HAP-1 (cell line): ENCODE results near the gene HAX1.
"Not testable (repeated sequence)": the region's sequence is repeated elsewhere in the genome, so short reads cannot be mapped to it uniquely, and the experiment has no call there.

ENCODE experiments used
- DNase-seq, 2 experiments: peaks; one replicate each; pipeline ENCODE4 v3.0.0-alpha.2; 2016 to 2020; ENCODE audit warnings: low spot score in 2 of 2
- H3K27me3 ChIP-seq: fragments of 250-450 bp; sonication (Bioruptor Pico); 2 replicates; pipeline ENCODE4 v1.5.1; 2020; ENCODE audit warnings: low read depth, mild to moderate bottlenecking, moderate library complexity
- H3K36me3 ChIP-seq: fragments of 250-450 bp; sonication (Bioruptor Pico); replicated peaks from 2 replicates; pipeline ENCODE4 v1.5.1; 2020; ENCODE audit warnings: mild to moderate bottlenecking
- H3K4me1 ChIP-seq: fragments of 250-450 bp; sonication (Bioruptor Pico); 2 replicates; pipeline ENCODE4 v1.5.1; 2020; ENCODE audit warnings: mild to moderate bottlenecking
- H3K4me3 ChIP-seq: fragments of 250-450 bp; sonication (Bioruptor Pico); 2 replicates; pipeline ENCODE4 v1.5.1; 2020; ENCODE audit warnings: mild to moderate bottlenecking, moderate library complexity
- H3K9me3 ChIP-seq: fragments of 250-450 bp; sonication (Bioruptor Pico); 2 replicates; pipeline ENCODE4 v1.5.1; 2020; ENCODE audit warnings: mild to moderate bottlenecking, moderate library complexity
- in situ Hi-C: fragments of 300-500 bp; cut with MboI; formaldehyde crosslinking; loops from 3 replicates; pipeline ENCODE4 v1.14.3; 2020; ENCODE audit warnings: low sequenced_read_pairs, inconsistent platforms, mixed read lengths

The HAX1 gene

DNA sequence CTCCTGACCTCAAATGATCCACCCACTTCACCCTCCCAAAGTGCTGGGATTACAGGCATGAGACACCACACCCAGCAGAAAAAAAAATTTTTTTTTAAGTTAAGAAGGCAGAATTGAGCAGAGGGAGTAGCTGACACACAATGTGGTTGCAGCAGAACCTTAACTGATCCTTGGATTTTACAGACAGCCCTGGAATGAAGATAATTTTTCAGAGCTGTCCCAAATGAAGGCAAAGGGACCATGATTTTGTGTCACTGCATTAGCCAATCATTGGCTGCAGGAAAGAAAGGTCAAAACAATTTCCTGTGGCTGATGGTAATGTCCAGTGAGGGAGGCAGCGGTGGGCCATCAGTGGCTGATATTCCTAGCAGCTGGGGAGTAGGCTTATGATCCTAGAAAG, 29.2 kb downstream of the HAX1 start:
- H3K4me1 ChIP-seq = no peaks in the 10 kb centered on the region
- no peaks in the 10 kb centered on the region for H3K9me3 ChIP-seq
- H3K36me3 ChIP-seq = no peaks in the 10 kb centered on the region
- in situ Hi-C loops = no loop called here
- no peak for DNase-seq
- H3K27me3 ChIP-seq = no peaks in the 10 kb centered on the region
- no peak overlapping the region for H3K4me3 ChIP-seq

DNA sequence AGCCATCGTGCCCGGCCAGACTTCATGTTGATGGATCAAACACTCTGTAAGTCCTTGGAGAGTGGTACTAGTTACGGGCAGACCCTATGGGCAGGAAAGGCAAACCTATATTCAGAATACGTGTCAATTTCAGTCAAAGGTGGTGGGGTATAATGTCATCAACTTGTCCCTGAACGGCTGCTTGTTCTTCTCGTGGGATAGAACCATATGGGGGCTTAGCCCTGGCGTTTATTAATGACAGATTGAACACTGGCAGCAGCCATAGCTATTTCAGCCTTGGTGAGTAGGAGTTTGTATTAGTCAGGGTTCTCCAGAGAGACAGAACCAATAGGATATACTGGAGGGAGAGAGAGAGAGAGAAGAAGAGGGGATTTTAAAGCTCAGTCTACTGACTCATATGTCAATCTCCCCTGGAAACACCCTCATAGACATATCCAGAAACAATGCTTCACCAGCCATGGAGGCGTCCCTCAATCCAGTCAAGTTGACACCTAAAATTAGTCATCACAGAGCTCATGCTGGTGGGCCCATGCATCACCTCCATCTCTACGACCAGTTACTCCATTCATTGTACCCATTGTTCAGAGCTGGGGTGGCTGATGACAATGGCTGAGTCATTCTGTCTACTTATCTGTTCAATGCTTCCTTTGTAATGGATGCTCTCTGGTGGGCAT, 32.4 kb downstream of the HAX1 start:
- Histone ChIP-seq H3K9me3 (0 out of 2 replicates have a peak, but pooled peaks cover 4% of the 10 kb centered on the region), H3K4me1 (no peaks in the 10 kb centered on the region), H3K4me3 (no peak overlapping the region), H3K27me3 (no peaks in the 10 kb centered on the region), H3K36me3 (no peaks in the 10 kb centered on the region)
- no peak for DNase-seq
- in situ Hi-C loops = no loop called here

DNA sequence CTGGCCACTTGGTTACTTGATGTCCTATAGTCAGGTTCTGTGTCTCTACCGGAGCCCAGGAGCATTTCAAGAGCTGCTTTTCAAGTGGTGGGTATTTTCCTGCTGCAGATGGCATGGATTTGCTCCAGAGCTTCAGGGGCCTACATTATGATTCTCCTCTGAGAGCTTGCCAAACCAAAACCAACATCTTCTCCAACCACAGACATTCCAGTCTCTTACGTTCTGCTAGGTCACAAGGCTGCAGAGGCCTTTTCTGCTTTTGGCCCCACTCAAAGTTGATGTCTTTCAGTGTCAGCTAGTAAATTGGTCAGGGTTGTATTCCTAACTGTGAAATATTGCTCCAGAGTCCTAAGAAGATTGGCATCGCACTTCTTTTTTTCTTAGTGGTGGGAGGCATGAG, 33.7 kb downstream of the HAX1 start:
- DNase-seq = no peak
- no peaks in the 10 kb centered on the region for H3K36me3 ChIP-seq
- H3K4me1 ChIP-seq = no peaks in the 10 kb centered on the region
- H3K9me3 ChIP-seq = 0 out of 2 replicates have a peak, but pooled peaks cover 4% of the 10 kb centered on the region
- H3K4me3 ChIP-seq = no peak overlapping the region
- H3K27me3 ChIP-seq = no peaks in the 10 kb centered on the region
- in situ Hi-C loops = no loop called here

DNA sequence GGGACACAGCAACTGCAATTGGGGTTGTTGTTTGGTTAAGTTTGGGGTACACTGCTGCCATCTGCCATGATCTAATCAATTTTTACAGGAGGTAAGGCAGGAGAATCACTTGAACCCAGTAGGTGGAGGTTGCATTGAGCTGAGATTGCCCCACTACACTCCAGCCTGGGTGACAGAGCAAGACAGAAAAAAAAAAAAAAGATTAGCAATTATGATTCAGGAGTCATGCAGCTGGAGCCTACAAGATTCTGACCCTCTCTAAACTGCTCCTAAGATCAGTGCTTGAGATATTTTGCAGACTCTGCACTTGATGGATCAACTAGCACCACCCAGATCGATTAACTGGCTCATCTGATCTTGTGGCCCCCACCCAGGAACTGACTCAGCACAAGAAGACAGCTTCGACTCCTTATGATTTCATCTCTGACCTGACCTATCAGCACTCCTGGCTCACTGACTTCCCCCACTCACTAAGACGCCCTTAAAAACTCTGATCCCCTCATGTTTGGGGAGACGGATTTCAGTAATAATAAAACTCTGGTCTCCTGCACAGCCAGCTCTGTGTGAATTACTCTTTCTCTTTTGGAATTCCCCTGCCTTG, 35.3 kb downstream of the HAX1 start:
- H3K36me3 ChIP-seq, H3K27me3 ChIP-seq, in situ Hi-C loops, H3K4me1 ChIP-seq, DNase-seq, H3K4me3 ChIP-seq, H3K9me3 ChIP-seq: not testable (repeated sequence)

DNA sequence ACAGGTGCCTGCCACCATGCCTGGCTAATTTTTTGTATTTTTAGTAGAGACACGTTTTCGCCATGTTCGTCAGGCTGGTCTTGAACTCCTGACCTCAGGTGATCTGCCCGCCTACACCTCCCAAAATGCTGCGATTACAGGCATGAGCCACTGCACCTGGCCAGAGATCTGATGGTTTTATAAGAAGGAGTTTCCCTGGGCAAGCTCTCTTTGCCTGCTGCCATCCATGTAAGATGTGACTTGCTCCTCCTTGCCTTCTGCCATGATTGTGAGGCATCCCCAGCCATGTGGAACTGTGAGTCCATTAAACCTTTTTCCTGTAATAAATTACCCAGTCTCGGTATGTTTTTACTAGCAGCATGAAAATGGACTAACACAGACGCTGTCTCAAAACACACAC, 36.7 kb downstream of the HAX1 start:
- in situ Hi-C loops, DNase-seq, H3K27me3 ChIP-seq, H3K9me3 ChIP-seq, H3K36me3 ChIP-seq, H3K4me3 ChIP-seq, H3K4me1 ChIP-seq: not testable (repeated sequence)

DNA sequence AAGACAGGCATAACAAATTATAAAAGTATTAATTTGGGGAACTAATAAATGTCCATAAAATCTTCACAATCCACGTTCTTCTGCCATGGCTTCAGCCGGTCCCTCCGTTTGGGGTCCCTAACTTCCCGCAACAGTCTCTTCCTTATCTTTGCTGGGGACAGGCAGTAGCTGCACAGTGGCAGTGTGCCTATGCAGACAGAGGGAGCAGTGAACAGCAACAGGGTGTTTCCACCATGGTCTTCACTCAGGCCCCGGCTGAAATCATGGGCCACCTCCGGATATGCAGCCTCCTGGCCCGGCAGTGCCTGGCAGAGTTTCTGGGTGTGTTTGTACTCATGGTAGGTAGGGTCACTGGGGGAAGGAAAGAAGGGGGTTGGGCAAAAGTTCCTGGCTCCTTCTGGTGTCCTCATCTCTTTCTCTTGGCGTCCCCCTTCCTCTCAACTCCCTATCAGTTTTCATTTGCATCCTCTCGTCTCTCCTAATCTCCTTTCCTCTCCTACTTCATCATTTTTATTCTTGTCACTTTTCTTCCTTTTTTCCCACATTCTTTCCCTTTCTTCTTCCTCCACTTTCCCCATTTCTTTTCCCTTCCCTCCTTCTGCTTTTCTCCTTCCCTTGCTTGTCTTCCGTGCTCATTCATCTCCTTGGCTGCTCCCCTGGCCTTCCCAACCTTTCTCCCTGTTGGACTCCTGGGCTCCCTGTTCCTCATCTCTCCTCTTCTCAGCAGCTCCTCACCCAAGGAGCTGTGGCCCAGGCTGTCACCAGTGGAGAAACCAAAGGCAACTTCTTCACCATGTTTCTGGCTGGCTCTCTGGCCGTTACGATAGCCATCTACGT, 40.0 kb downstream of the HAX1 start:
- in situ Hi-C loops, H3K36me3 ChIP-seq, H3K4me3 ChIP-seq, DNase-seq, H3K4me1 ChIP-seq, H3K9me3 ChIP-seq: not testable (repeated sequence)
- H3K27me3 ChIP-seq = peaks cover 15% of the 10 kb centered on the region

DNA sequence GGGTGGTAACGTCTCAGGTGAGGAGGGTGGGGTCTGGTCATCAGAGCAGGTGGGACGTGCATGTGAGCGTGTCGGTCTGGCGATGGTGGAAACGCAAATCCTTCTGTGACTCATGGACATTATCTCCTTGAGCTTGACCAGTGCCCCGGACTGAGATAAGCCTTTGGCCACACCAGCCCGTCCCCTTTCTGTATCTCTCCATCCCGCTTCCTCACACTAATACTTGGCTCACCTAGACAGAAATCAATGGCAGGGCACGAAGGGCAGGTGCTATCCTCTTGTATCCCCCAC, 40.6 kb downstream of the HAX1 start:
- Histone ChIP-seq H3K36me3 (no peaks in the 10 kb centered on the region), H3K9me3 (peaks cover 4% of the 10 kb centered on the region; the same call in 1 of the 2 replicates), H3K4me1 (no peaks in the 10 kb centered on the region), H3K27me3 (peaks cover 18% of the 10 kb centered on the region), H3K4me3 (no peak overlapping the region)
- in situ Hi-C loops = no loop called here
- DNase-seq = no peak

DNA sequence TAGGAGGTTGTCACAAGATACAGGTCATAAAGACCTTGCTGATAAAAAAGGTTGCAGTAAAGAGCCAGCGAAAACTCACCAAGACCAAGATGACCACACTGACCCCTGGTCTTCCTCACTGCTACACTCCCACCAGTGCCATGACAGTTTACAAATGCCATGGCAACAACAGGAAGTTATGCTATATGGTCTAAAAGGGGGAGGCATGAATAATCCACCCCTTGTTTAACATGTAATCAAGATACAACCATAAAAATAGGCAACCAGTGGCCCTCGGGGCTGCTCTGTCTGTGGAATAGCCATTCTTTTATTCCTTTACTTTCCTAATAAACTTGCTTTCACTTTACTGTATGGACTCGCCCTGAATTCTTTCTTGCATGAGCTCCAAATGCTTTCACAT, 41.8 kb downstream of the HAX1 start:
- H3K4me3 ChIP-seq, H3K36me3 ChIP-seq, H3K4me1 ChIP-seq, DNase-seq, in situ Hi-C loops, H3K9me3 ChIP-seq: not testable (repeated sequence)
- peaks cover 18% of the 10 kb centered on the region for H3K27me3 ChIP-seq

DNA sequence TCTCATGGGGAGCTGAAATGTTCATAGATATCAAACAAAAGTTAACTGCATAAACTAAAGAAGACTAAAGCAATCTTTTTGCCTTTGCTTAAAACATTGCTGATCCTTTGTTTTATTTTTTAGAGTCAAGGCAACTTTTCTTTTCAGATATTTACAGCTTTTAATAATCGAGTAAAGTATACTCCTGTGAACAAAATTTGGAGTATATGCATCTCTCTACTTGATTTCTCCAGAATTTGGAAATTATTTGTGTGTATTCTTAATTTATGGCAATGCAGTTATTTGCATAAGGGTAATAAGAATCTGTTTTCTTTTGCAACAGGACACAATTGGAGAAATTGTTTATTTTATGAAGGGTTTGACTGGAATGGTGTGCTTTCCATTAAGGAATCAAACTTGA, 44.3 kb downstream of the HAX1 start:
- in situ Hi-C loops = no loop called here
- Histone ChIP-seq H3K9me3 (no peaks in the 10 kb centered on the region; the same call in 1 of the 2 replicates), H3K36me3 (no peaks in the 10 kb centered on the region)

DNA sequence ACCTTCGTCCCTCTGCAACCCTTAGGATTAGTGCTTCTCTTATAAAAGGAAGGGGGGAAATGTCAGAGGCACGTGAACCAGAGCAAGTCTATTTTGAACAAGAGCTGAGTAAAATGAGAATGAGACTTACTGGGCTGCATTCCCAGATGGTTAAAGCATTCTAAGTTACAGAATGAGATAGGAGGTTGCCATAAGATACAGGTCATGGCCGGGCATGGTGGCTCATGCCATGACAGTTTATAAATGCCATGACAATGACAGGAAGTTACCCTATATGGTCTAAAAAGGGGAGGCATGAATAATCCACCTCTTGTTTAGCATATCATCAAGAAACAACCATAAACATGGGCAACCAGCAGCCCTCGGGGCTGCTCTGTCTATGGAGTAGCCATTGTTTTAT, 46.0 kb downstream of the HAX1 start:
- no peak for DNase-seq
- Histone ChIP-seq H3K4me3 (no peak overlapping the region), H3K4me1 (no peaks in the 10 kb centered on the region), H3K27me3 (peaks cover 18% of the 10 kb centered on the region), H3K36me3 (no peaks in the 10 kb centered on the region), H3K9me3 (no peaks in the 10 kb centered on the region; the same call in 1 of the 2 replicates)
- in situ Hi-C loops = no loop called here

More for the DNA sequence above, 44.3 kb downstream of the HAX1 start:
- DNase-seq = no peak
- Histone ChIP-seq H3K4me1 (no peaks in the 10 kb centered on the region), H3K4me3 (no peak overlapping the region), H3K27me3 (peaks cover 18% of the 10 kb centered on the region)

DNA sequence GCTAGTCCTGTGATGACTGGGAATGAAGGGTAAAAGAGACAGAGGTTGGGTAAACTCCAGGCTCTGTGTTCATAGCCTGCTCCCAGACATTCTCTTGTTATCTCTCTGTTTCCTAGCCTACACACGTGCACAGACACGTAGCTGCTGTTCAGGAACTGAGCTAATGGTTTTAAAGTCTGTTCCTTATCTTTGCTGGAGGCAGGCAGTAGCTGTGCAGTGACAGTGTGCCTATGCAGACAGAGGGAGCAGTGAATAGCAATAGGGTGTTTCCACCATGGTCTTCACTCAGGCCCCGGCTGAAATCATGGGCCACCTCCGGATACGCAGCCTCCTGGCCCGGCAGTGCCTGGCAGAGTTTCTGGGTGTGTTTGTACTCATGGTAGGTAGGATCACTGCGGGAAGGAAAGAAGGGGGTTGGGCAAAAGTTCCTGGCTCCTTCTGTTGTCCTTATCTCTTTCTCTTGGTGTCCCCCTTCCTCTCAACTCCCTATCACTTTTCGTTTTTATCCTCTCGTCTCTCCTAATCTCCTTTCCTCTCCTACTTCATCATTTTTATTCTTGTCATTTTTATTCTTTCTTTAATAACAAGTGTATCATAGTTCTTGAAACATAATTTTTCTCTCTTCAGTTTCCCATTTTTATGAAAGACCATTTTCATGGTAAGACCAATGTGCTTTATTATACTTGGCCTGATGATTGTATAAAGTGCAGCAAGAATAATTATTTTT, 48.6 kb downstream of the HAX1 start, which contains the start of gene AQP10:
Gene AQP10 (plus strand): TSS at position 212 of the 727 bp plus-strand sequence. CDS start 63 bp downstream, at position 275.
- no peak for DNase-seq
- Histone ChIP-seq H3K4me1 (no peaks in the 10 kb centered on the region), H3K27me3 (peaks cover 12% of the 10 kb centered on the region; the same call in 1 of the 2 replicates), H3K4me3 (no peak within 1 kb of the TSS), H3K9me3 (no peaks in the 10 kb centered on the region), H3K36me3 (no peaks in the 10 kb centered on the region)
- in situ Hi-C loops = no loop called here

DNA sequence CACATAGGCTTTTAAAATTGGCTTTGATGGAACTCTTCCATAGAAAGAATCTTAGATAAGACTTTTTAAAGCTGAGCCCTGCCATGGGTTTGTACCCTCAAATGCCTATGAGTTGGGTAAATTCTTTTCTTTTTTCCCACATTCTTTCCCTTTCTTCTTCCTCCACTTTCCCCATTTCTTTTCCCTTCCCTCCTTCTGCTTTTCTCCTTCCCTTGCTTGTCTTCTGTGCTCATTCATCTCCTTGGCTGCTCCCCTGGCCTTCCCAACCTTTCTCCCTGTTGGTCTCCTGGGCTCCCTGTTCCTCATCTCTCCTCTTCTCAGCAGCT, 49.1 kb downstream of the HAX1 start:
- H3K4me1 ChIP-seq, H3K27me3 ChIP-seq, DNase-seq, H3K9me3 ChIP-seq, in situ Hi-C loops, H3K4me3 ChIP-seq, H3K36me3 ChIP-seq: not testable (repeated sequence)

DNA sequence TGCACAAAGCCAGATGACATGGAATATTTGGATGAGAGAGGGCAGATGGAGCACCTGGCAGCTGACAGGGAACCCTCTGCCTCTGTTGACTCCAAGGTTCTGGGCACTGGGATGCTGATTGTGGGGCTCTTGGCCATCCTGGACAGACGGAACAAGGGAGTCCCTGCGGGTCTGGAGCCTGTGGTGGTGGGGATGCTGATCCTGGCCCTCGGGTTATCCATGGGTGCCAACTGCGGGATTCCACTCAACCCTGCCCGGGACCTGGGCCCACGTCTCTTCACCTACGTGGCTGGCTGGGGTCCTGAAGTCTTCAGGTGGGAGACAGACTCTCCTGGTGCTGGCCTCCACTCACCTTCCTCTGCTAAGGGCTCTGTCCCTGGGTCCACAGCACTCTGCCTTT, 51.1 kb downstream of the HAX1 start:
- Histone ChIP-seq H3K36me3 (no peaks in the 10 kb centered on the region; the same call in 1 of the 2 replicates), H3K4me3 (no peak overlapping the region)

DNA sequence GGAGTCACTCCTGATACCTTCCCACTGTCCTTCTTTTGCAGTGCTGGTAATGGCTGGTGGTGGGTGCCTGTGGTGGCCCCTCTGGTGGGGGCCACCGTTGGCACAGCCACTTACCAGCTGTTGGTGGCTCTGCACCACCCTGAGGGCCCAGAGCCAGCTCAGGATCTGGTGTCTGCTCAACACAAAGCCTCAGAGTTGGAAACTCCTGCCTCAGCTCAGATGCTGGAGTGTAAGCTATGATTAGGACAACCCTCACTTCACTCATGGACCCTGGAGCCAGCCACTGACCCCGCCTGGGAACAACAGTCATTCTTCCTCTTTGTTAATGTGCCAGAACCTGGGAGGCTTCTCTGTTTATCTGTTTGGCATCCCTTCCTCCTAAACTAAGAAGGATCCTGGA, 51.8 kb downstream of the HAX1 start:
- H3K4me3 ChIP-seq = no peak overlapping the region

More for the DNA sequence above, 51.1 kb downstream of the HAX1 start:
- H3K4me1 ChIP-seq = peaks cover 6% of the 10 kb centered on the region
- H3K9me3 ChIP-seq = no peaks in the 10 kb centered on the region
- no peaks in the 10 kb centered on the region for H3K27me3 ChIP-seq
- in situ Hi-C loops = no loop called here
- DNase-seq = no peak

More for the DNA sequence above, 51.8 kb downstream of the HAX1 start:
- no peak for DNase-seq
- Histone ChIP-seq H3K4me1 (peaks cover 6% of the 10 kb centered on the region), H3K36me3 (peaks cover 3% of the 10 kb centered on the region), H3K9me3 (no peaks in the 10 kb centered on the region), H3K27me3 (no peaks in the 10 kb centered on the region)
- in situ Hi-C loops = no loop called here
